ENCODE data around the gene CCL16.

Gene CCL16

GRCh38 chr17:36004594-36005108, 23.4 kb upstream of the CCL16 start:
- TF ChIP-seq POLR2AphosphoS5 (IDR thresholded peaks at IDR 0.05; ENCODE audit: low read depth, low read length), result no peak
- no peak for TF ChIP-seq FOXP2 (optimal IDR thresholded peaks at IDR 0.05; ENCODE audit: borderline replicate concordance, extremely low read depth, extremely low read length, insufficient read depth)
- no peak for TF ChIP-seq REST (IDR thresholded peaks at IDR 0.05; ENCODE audit: insufficient read depth in 1 of 2, low read depth in 2 of 2, low read length in 2 of 2)
- no peak for TF ChIP-seq SIN3A (IDR thresholded peaks at IDR 0.05; ENCODE audit: borderline replicate concordance, insufficient read depth, low read length)
- TF ChIP-seq TAF1 (IDR thresholded peaks at IDR 0.05; ENCODE audit: borderline replicate concordance, insufficient read depth, low read length), result no peak

GRCh38 chr17:36002631-36003030, 21.3 kb upstream of the CCL16 start:
- TF ChIP-seq POLR2AphosphoS5 (IDR thresholded peaks at IDR 0.05; ENCODE audit: low read depth, low read length) (no peak), TAF1 (IDR thresholded peaks at IDR 0.05; ENCODE audit: borderline replicate concordance, insufficient read depth, low read length) (no peak), REST (IDR thresholded peaks at IDR 0.05; ENCODE audit: insufficient read depth in 1 of 2, low read depth in 2 of 2, low read length in 2 of 2) (no peak), FOXP2 (optimal IDR thresholded peaks at IDR 0.05; ENCODE audit: borderline replicate concordance, extremely low read depth, extremely low read length, insufficient read depth) (no peak), SIN3A (IDR thresholded peaks at IDR 0.05; ENCODE audit: borderline replicate concordance, insufficient read depth, low read length) (no peak)

DNA sequence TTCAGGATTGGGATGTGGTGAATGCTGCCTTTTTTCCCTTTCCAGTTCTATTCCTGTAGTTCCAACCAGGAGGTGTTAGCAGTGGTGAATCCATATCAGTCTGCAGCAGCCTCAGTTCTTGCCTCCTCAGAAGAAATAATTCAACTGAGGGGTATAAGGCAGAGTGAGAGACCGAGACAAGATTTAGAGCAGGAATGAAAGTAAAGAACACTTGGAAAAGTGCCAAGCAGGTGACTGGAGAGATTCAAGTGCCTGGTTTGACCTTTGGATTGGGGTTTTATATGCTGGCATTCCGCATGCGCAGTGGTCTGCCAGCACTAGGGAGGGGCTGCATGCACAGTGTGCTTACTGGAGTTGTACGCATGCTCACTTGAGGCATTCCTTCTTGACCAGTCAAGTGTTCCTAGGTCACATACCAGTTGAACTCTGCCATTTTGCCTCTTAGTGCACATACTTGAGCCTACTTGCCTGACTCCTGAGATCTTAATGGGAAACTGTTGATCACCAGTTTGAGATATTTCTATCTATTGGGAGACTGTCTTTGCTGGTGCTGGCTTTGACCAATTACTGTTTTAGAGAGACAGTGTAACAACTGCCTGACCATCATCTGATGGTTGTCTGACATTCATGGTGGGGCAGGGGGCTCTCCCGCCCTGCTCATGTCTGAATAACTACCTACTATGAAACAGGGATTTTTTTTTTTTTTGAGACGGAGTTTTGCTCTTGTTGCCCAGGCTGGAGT, 20.7 kb upstream of the CCL16 start:
- TF ChIP-seq TAF1 (IDR thresholded peaks at IDR 0.05; ENCODE audit: borderline replicate concordance, insufficient read depth, low read length) (no peak), POLR2AphosphoS5 (IDR thresholded peaks at IDR 0.05; ENCODE audit: low read depth, low read length) (no peak), FOXP2 (optimal IDR thresholded peaks at IDR 0.05; ENCODE audit: borderline replicate concordance, extremely low read depth, extremely low read length, insufficient read depth) (no peak), SIN3A (IDR thresholded peaks at IDR 0.05; ENCODE audit: borderline replicate concordance, insufficient read depth, low read length) (no peak), REST (IDR thresholded peaks at IDR 0.05; ENCODE audit: insufficient read depth in 1 of 2, low read depth in 2 of 2, low read length in 2 of 2) (no peak)

GRCh38 chr17:36001110-36001771, 19.9 kb upstream of the CCL16 start, which contains the start of gene CCL15:
CCL15 (minus strand) TSS chr17:36001553; CDS start chr17:36001492, 61 bp downstream.
- TF ChIP-seq TAF1 (IDR thresholded peaks at IDR 0.05; ENCODE audit: borderline replicate concordance, insufficient read depth, low read length) (no peak), FOXP2 (optimal IDR thresholded peaks at IDR 0.05; ENCODE audit: borderline replicate concordance, extremely low read depth, extremely low read length, insufficient read depth) (no peak), SIN3A (IDR thresholded peaks at IDR 0.05; ENCODE audit: borderline replicate concordance, insufficient read depth, low read length) (no peak), POLR2AphosphoS5 (IDR thresholded peaks at IDR 0.05; ENCODE audit: low read depth, low read length) (no peak), REST (IDR thresholded peaks at IDR 0.05; ENCODE audit: insufficient read depth in 1 of 2, low read depth in 2 of 2, low read length in 2 of 2) (no peak)
